Sigmoid colon (tissue), 7 donors: Measurements from ENCODE around the gene CDK19. TPM values are rescaled to one million over a fixed set of nuclear protein-coding genes. Genes with fewer than 3 reads are reported as not detected.

Experiments
- DNase-seq: peaks from one replicate; pipeline ENCODE4 v3.0.0-alpha.2; 2019
- H3K27ac ChIP-seq, 4 donors: fragments of 200-600 bp; sonication (generic); one replicate each; pipeline ENCODE4 v1.5.1; 2016 to 2019; ENCODE audit warnings: mild to moderate bottlenecking in 1 of 4
- H3K27me3 ChIP-seq, 3 donors: fragments of 200-600 bp; sonication (generic); one replicate each; pipeline ENCODE4 v1.5.1; 2019; ENCODE audit warnings: mild to moderate bottlenecking in 1 of 3
- H3K36me3 ChIP-seq, 4 donors: fragments of 200-600 bp; sonication (generic); one replicate each; pipeline ENCODE4 v1.5.1; 2016 to 2019
- H3K4me1 ChIP-seq, 4 donors: fragments of 200-600 bp; sonication (generic); one replicate each; pipeline ENCODE4 v1.5.1; 2017 to 2019
- H3K4me3 ChIP-seq, 4 donors: fragments of 200-600 bp; sonication (generic); one replicate each; pipeline ENCODE4 v1.5.1; 2017 to 2019; ENCODE audit warnings: mild to moderate bottlenecking in 2 of 4, moderate library complexity in 1 of 4
- H3K9me3 ChIP-seq, 4 donors: fragments of 200-600 bp in 3 of 4; sonication (generic) in 3 of 4; one replicate each; pipeline versions ENCODE4 v1.5.1 to v1.6.1; 2013 to 2019
- CTCF ChIP-seq, 4 experiments: fragments of 450-650 bp in 3 of 4; fragments of 200-600 bp in 1 of 4; IDR thresholded peaks; one replicate each; pipeline ENCODE4 v1.5.1; 2016 to 2019; ENCODE audit warnings: antibody characterized with exemption in 4 of 4, mild to moderate bottlenecking in 3 of 4, moderate library complexity in 2 of 4
- EP300 ChIP-seq, 4 donors: sonication (generic); formaldehyde crosslinking; IDR thresholded peaks; one replicate each; pipeline ENCODE4 v1.6.1; 2017; ENCODE audit warnings: antibody characterized with exemption in 4 of 4
- POLR2A ChIP-seq, 2 donors: fragments of 450-650 bp; IDR thresholded peaks; one replicate each; pipeline ENCODE4 v1.6.1; 2016; ENCODE audit warnings: antibody characterized with exemption in 2 of 2, mild to moderate bottlenecking in 2 of 2, moderate library complexity in 2 of 2
- POLR2AphosphoS5 ChIP-seq, 4 donors: sonication (generic); formaldehyde crosslinking; IDR thresholded peaks; one replicate each; pipeline ENCODE4 v1.6.1; 2017; ENCODE audit warnings: antibody characterized with exemption in 4 of 4
- WGBS, 2 donors: extraction: QIAGEN DNeasy Blood & Tissue Kit; methylation state at CpG; one replicate each; pipeline ENCODE4 v1.1.7; 2013; 5-methylcytosine and 5-hydroxymethylcytosine counted together
- intact Hi-C: fragments of 100-400 bp; cut with DNase I; formaldehyde crosslinking; loops from one replicate; pipeline ENCODE4 v1.15.1; 2023
- polyA plus RNA-seq, 3 donors: library from polyadenylated mRNA; stranded (reverse); fragments of 200-250 nt; gene quantifications; one replicate each; pipeline ENCODE4 v1.2.3, GENCODE V29; 2013
- total RNA-seq, 4 donors: library from RNA; depleted of rRNA; stranded (reverse); fragments of >200 nt; gene quantifications; one replicate each; pipeline ENCODE4 v1.1.0, GENCODE V29; 2016
- donor health status: healthy with polysubstance abuse.
- donor health status: Bipolar disorder and iron deficiency.
- donor health status: healthy.

The CDK19 gene
- total and polyA plus RNA-seq, 7 donors = 6.7 to 17.8 (median 12.1) TPM

GRCh38 chr6:110628330-110628729 lies 186.9 kb downstream of the CDK19 start:
- WGBS, 2 donors = 92 to 93% methylated on average over 5 of the region's 5 CpGs
- peaks cover 0 to under 1% (median 0%) of the 10 kb centered on the region in 4 donors for H3K36me3 ChIP-seq
- no peaks in the 10 kb centered on the region for H3K27me3 ChIP-seq
- TF ChIP-seq POLR2AphosphoS5 (IDR thresholded peaks at IDR 0.05) (no peak), POLR2A (IDR thresholded peaks at IDR 0.05) (no peak), EP300 (IDR thresholded peaks at IDR 0.05) (no peak)
- H3K27ac ChIP-seq = no peak overlapping the region
- no peaks in the 10 kb centered on the region for H3K9me3 ChIP-seq
- DNase-seq = no peak
- H3K4me3 ChIP-seq = no peak overlapping the region
- H3K4me1 ChIP-seq = no peaks in the 10 kb centered on the region
- intact Hi-C loops = no loop called here

GRCh38 chr6:110626442-110626841 lies 188.8 kb downstream of the CDK19 start:
- Histone ChIP-seq H3K4me3 (no peak overlapping the region), H3K27ac (no peak overlapping the region), H3K4me1 (no peaks in the 10 kb centered on the region), H3K36me3 (peaks cover 0 to 19% (median 3%) of the 10 kb centered on the region in 4 donors), H3K9me3 (no peaks in the 10 kb centered on the region), H3K27me3 (no peaks in the 10 kb centered on the region)
- no peak for DNase-seq
- WGBS, 2 donors = 94 to 98% methylated on average over 1 of the region's 1 CpG
- intact Hi-C loops = no loop called here
- TF ChIP-seq POLR2A (IDR thresholded peaks at IDR 0.05) = no peak
- TF ChIP-seq POLR2AphosphoS5 (IDR thresholded peaks at IDR 0.05) = no peak
- TF ChIP-seq CTCF (IDR thresholded peaks at IDR 0.05) = no peak
- TF ChIP-seq EP300 (IDR thresholded peaks at IDR 0.05) = no peak

GRCh38 chr6:110625883-110626282 lies 189.4 kb downstream of the CDK19 start:
- Histone ChIP-seq H3K36me3 (peaks cover 0 to 25% (median 5%) of the 10 kb centered on the region in 4 donors), H3K4me3 (no peak overlapping the region), H3K4me1 (no peaks in the 10 kb centered on the region), H3K9me3 (no peaks in the 10 kb centered on the region), H3K27me3 (no peaks in the 10 kb centered on the region), H3K27ac (no peak overlapping the region)
- TF ChIP-seq POLR2AphosphoS5 (IDR thresholded peaks at IDR 0.05) = no peak
- TF ChIP-seq CTCF (IDR thresholded peaks at IDR 0.05) = no peak
- TF ChIP-seq POLR2A (IDR thresholded peaks at IDR 0.05) = no peak
- WGBS, 2 donors = 86 to 89% methylated on average over 2 of the region's 2 CpGs
- intact Hi-C loops = no loop called here
- DNase-seq = no peak

DNA sequence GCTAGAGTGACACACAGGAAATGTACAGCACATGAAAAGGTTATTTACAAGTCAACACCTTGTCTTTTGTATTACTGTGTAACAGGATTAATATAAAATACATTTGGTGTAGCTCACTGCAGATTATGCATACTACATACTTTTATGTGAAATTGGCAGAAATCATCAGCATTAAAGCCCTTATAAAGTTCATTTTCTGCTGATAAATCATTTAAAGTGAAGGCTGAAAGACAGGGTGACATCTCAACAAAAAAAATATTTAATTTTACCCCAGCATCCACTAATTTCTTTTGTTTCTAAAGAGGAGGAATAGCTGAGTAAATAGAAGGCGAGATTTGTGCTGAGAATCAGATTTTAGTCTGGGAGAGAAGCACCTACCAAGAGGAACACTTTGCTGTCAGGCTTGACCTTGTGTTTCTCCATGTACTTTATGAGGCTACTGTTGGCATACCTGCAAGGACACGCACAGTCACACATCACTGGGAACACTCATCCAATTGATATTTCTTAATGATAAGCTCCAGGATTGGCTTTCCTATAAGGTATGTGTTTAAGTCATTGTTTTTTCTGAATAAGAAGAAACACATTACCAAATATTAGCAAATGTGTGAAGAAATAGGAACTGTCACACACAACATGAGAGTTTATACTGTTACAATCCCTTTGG lies 192.2 kb downstream of the CDK19 start:
- no peak for TF ChIP-seq CTCF (IDR thresholded peaks at IDR 0.05)
- no peak for TF ChIP-seq POLR2A (IDR thresholded peaks at IDR 0.05)
- TF ChIP-seq POLR2AphosphoS5 (IDR thresholded peaks at IDR 0.05) = no peak
- TF ChIP-seq EP300 (IDR thresholded peaks at IDR 0.05) = no peak
- peaks cover 0 to 26% (median 5%) of the 10 kb centered on the region in 4 donors for H3K36me3 ChIP-seq

GRCh38 chr6:110621061-110621460 lies 194.2 kb downstream of the CDK19 start:
- WGBS, 2 donors = 93 to 96% methylated on average over 9 of the region's 9 CpGs
- TF ChIP-seq POLR2A (IDR thresholded peaks at IDR 0.05) (no peak), CTCF (IDR thresholded peaks at IDR 0.05) (no peak)
- DNase-seq = no peak
- Histone ChIP-seq H3K4me3 (no peak overlapping the region), H3K27ac (no peak overlapping the region), H3K36me3 (peaks cover 0 to 26% (median 5%) of the 10 kb centered on the region in 4 donors), H3K4me1 (no peaks in the 10 kb centered on the region), H3K9me3 (no peaks in the 10 kb centered on the region), H3K27me3 (no peaks in the 10 kb centered on the region)
- intact Hi-C loops = no loop called here

More for the DNA sequence above, 192.2 kb downstream of the CDK19 start:
- intact Hi-C loops = no loop called here
- DNase-seq = no peak
- Histone ChIP-seq H3K4me3 (no peak overlapping the region), H3K27ac (no peak overlapping the region), H3K9me3 (no peaks in the 10 kb centered on the region), H3K4me1 (no peaks in the 10 kb centered on the region), H3K27me3 (no peaks in the 10 kb centered on the region)
- 94 to 97% methylated on average over 2 of the region's 2 CpGs for WGBS, 2 donors
